ENCODE data around the gene MEGF8.

DNA sequence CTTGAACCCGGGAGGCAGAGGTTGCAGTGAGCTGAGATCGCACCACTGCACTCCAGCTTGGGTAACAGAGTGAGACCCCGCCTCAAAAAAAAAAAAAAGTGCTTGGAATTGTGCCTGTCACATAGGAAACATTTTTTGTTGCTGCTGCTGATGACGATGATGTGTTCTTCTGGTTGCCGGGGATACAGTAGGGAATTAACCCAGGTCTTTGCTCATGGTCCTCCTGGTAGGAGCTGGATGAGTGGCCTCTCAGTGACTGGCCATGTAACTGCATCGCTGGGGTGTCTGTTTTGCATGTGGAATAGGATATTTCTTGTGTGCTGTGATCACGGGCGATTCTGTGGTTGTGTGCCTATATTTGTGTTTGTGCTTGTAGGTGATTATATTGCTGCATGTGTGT lies 69.3 kb downstream of the MEGF8 start:
- TF ChIP-seq EP300 (IDR thresholded peaks at IDR 0.05; ENCODE audit: borderline replicate concordance in 1 of 2, control insufficient read depth in 1 of 2, low read depth in 2 of 2, low read length in 2 of 2) = no peak
- TF ChIP-seq, protein P1, sequence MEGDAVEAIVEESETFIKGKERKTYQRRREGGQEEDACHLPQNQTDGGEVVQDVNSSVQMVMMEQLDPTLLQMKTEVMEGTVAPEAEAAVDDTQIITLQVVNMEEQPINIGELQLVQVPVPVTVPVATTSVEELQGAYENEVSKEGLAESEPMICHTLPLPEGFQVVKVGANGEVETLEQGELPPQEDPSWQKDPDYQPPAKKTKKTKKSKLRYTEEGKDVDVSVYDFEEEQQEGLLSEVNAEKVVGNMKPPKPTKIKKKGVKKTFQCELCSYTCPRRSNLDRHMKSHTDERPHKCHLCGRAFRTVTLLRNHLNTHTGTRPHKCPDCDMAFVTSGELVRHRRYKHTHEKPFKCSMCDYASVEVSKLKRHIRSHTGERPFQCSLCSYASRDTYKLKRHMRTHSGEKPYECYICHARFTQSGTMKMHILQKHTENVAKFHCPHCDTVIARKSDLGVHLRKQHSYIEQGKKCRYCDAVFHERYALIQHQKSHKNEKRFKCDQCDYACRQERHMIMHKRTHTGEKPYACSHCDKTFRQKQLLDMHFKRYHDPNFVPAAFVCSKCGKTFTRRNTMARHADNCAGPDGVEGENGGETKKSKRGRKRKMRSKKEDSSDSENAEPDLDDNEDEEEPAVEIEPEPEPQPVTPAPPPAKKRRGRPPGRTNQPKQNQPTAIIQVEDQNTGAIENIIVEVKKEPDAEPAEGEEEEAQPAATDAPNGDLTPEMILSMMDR (IDR thresholded peaks at IDR 0.05 in 2 of 3, conservative IDR thresholded peaks at IDR 0.05 in 1 of 3; ENCODE audit: control insufficient read depth in 2 of 3, extremely low read depth in 1 of 3, insufficient read depth in 1 of 3, low read depth in 3 of 3, low read length in 3 of 3) = no peak
- TF ChIP-seq ZNF24 (IDR thresholded peaks at IDR 0.05) = no peak
- no peak for TF ChIP-seq MAX (IDR thresholded peaks at IDR 0.05; ENCODE audit: low read depth, low read length)
- no peak for TF ChIP-seq TCF7 (IDR thresholded peaks at IDR 0.05; ENCODE audit: borderline replicate concordance)
- no peak for TF ChIP-seq RFX5 (IDR thresholded peaks at IDR 0.05; ENCODE audit: low read depth, low read length)
- no peak for TF ChIP-seq ZSCAN29 (IDR thresholded peaks at IDR 0.05)
- TF ChIP-seq CBFB (IDR thresholded peaks at IDR 0.05; ENCODE audit: low read depth) = no peak
- no peak for TF ChIP-seq ELK1 (IDR thresholded peaks at IDR 0.05; ENCODE audit: low read depth, low read length)
- TF ChIP-seq ZBTB33 (IDR thresholded peaks at IDR 0.05) = no peak
- no peak for TF ChIP-seq USF2 (IDR thresholded peaks at IDR 0.05; ENCODE audit: borderline replicate concordance, low read depth, low read length)
- no peak for TF ChIP-seq EED (IDR thresholded peaks at IDR 0.05; ENCODE audit: low read depth)

Data from GM12878 (cell line).